Liver (tissue), 3 donors: ENCODE measurements around the gene DPT.

Experiments used
- CTCF ChIP-seq: fragments of 150-350 bp; IDR thresholded peaks from 2 replicates; pipeline ENCODE4 v1.5.1; 2017; ENCODE audit warnings: improper control_type of control experiment, low read depth, low read length; ENCODE audit not compliant: missing input control
- EGR1 ChIP-seq, 2 donors: IDR thresholded peaks; 2 replicates each; pipeline ENCODE4 v1.6.1; 2016 to 2018; ENCODE audit warnings: antibody characterized with exemption in 2 of 2, low read depth in 2 of 2
- FOXA1 ChIP-seq: IDR thresholded peaks from 2 replicates; pipeline ENCODE4 v1.6.1; 2016; ENCODE audit warnings: antibody characterized with exemption
- GABPA ChIP-seq, 2 donors: IDR thresholded peaks in 1 of 2; conservative IDR thresholded peaks in 1 of 2; 2 replicates each; pipeline ENCODE4 v1.6.1; 2016; ENCODE audit warnings: antibody characterized with exemption in 2 of 2, mild to moderate bottlenecking in 1 of 2, moderate library complexity in 1 of 2
- JUND ChIP-seq, 2 donors: IDR thresholded peaks; 2 replicates each; pipeline ENCODE4 v1.6.1; 2016; ENCODE audit warnings: antibody characterized with exemption in 2 of 2
- MAX ChIP-seq: IDR thresholded peaks from 2 replicates; pipeline ENCODE4 v1.6.1; 2016; ENCODE audit warnings: antibody characterized with exemption
- NR2F2 ChIP-seq: IDR thresholded peaks from 2 replicates; pipeline ENCODE4 v1.6.1; 2016; ENCODE audit warnings: antibody characterized with exemption
- RAD21 ChIP-seq, 2 donors: IDR thresholded peaks; 2 replicates each; pipeline ENCODE4 v1.6.1; 2016; ENCODE audit warnings: antibody characterized with exemption in 2 of 2, mild to moderate bottlenecking in 2 of 2
- REST ChIP-seq: IDR thresholded peaks from 2 replicates; pipeline ENCODE4 v1.6.1; 2016; ENCODE audit warnings: antibody characterized with exemption, mild to moderate bottlenecking
- SP1 ChIP-seq: IDR thresholded peaks from 2 replicates; pipeline ENCODE4 v1.6.1; 2018; ENCODE audit warnings: antibody characterized with exemption, mild to moderate bottlenecking
- TAF1 ChIP-seq: conservative IDR thresholded peaks from 2 replicates; pipeline ENCODE4 v1.6.1; 2016; ENCODE audit warnings: antibody characterized with exemption, mild to moderate bottlenecking
- YY1 ChIP-seq: IDR thresholded peaks from 2 replicates; pipeline ENCODE4 v1.6.1; 2016; ENCODE audit warnings: antibody characterized with exemption, mild to moderate bottlenecking
- donor health status: healthy.
- donor health status: healthy.

- TF ChIP-seq REST, result no peak
- no peak for TF ChIP-seq CTCF
- TF ChIP-seq RAD21 (IDR thresholded peaks at IDR 0.05), result no peak
- no peak for TF ChIP-seq NR2F2
- no peak for TF ChIP-seq EGR1 (IDR thresholded peaks at IDR 0.05; ENCODE audit: low read depth in 2 of 2)
- TF ChIP-seq FOXA1, result no peak
- no peak for TF ChIP-seq GABPA (IDR thresholded peaks at IDR 0.05 in 1 of 2, conservative IDR thresholded peaks at IDR 0.05 in 1 of 2)
- TF ChIP-seq MAX, result no peak
- no peak for TF ChIP-seq SP1
- TF ChIP-seq TAF1, result no peak
- TF ChIP-seq JUND (IDR thresholded peaks at IDR 0.05), result no peak
- TF ChIP-seq YY1, result no peak
These were observed 31.5 kb downstream of the DPT start for GRCh38 chr1:168697356-168698126.
